ENCODE measurements around the gene DLX3.

DLX3 gene

DNA sequence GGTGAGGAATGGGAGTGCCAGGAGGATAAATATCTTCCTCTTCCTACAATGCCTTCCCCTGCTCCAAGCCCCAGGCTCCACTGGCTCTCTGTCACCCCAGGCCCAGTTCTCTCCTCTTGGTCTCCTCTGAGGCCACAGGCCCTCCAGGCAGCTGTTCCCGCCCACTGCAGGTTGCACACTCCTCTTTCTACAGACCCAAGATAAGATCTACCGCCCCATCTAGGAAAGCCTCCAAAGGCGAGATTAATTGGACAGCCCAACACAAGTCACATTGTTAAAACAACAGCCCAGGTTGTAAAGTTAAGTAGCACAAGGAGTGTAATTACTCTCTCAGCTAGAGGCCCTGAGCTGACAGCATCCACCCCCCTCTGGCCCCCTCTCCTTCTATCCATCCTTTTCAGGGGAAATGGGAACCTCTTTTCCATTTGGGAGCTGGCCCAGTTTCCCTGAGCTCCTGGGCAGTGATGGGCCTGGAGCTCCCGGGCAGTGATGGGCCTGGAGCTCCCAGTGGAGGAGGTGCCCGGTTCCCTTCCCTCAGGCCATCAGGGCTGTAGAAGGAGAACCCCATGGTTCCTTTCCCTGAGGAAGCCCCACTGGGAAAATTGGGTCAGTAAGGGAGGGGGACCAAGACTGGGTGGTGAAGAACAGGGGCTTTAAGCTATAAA, 18.7 kb downstream of the DLX3 start:
- in situ Hi-C loops (cut with HindIII; ENCODE audit: low sequenced_read_pairs): no loop called here

DNA sequence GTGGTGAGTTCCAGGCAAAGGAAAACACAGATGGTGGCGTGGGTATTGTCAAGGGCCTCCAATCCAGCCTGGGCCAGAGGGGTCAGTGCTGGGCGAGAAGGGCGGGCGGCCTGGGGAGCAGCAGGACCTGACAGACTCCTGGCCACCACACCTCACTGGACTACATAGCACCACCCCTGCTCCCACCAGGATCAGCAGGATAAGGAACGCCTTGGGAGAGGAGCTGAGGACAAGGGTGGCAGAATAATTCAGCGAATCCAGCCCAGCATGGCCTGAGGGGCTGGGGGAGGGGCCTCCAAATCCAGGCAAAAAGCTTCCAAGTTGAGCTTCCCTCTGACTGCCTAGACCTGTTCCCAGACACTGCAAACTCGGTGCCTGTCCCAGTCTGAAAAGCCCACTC, 19.5 kb downstream of the DLX3 start:
- in situ Hi-C loops (cut with HindIII; ENCODE audit: low sequenced_read_pairs): no loop called here

DNA sequence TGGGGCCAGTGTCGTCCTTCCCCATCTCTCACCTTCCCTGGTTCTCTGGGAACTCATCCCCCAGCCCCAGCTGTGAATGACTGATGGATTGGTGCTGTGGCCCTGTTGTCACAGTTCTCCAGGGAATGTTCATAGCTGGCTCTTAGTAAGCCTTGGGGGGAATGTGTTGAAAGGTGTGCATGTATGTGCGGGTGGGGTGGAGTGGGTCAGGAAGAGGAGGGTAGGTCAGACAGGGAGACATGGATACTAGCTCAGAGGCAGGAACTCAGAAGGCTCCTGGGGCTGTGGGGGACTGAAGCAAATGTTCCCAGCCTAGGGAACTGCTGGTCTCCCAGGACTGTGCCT, 21.8 kb downstream of the DLX3 start:
- in situ Hi-C loops (cut with HindIII; ENCODE audit: low sequenced_read_pairs): no loop called here

DNA sequence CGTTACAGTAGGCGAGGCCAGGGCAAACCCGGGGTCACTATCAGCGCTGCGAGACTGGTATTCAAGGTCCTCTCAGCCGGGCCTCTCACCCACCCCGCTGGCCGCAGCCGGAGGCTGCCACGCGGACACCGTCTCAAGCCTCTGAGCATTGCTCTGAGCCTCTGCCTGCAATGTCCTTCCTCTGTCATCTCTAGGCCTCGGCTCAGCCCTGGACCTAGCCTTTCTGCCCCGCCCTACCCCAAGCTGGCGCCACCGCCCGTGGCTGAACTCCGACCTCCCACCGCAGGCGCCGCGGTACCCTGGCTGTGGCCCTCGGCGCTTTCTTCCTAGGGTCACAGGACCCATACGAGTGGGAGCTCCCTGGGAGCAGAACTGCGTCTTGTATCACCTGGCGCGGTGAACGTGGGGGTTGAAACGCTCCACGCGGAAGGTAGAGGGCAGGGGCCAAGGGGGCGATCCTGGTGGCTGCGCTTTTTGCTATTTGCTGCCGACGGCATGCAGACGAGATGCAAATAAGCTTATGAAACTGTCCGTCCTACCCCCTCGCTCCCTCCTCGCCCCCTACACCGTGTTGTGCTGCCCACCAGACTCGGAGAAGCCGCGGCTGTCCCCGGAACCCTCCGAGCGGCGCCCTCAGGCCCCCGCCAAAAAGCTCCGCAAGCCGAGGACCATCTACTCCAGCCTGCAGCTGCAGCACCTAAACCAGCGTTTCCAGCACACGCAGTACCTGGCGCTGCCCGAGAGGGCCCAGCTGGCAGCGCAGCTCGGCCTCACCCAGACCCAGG, 22.3 kb downstream of the DLX3 start:
- in situ Hi-C loops (cut with HindIII; ENCODE audit: low sequenced_read_pairs): no loop called here

DNA sequence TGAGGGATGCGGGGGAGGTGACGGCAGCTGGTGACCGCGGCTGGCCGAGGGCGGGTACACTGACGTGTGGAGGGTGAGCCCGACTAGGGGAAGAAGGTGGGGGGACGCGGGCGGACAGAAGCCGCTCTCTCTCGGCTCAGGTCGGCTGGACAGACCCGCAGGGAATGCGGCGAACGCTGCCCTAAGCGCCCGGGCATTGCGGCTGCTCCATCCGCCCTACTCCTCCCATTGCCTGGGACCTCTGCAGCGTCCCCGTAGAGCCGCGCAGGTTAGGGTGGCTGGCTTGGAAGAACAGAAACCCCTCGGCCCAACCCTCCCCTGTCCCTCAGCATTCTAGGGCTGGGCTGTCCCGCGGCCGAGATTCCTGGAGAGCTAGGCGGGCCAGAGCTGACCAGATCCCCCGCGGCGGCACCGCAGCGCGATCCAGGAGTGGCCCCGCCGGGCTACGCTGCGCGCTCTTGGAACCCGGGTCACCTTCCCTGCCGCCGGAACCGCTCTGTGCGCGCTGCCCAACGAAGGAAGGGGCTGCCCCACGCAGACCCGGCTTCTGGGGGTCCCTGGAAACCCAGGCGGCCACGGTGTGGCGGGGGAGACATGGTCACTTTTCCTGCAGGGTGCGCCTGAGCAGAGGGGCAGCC, 23.1 kb downstream of the DLX3 start:
- in situ Hi-C loops (cut with HindIII; ENCODE audit: low sequenced_read_pairs): no loop called here

DNA sequence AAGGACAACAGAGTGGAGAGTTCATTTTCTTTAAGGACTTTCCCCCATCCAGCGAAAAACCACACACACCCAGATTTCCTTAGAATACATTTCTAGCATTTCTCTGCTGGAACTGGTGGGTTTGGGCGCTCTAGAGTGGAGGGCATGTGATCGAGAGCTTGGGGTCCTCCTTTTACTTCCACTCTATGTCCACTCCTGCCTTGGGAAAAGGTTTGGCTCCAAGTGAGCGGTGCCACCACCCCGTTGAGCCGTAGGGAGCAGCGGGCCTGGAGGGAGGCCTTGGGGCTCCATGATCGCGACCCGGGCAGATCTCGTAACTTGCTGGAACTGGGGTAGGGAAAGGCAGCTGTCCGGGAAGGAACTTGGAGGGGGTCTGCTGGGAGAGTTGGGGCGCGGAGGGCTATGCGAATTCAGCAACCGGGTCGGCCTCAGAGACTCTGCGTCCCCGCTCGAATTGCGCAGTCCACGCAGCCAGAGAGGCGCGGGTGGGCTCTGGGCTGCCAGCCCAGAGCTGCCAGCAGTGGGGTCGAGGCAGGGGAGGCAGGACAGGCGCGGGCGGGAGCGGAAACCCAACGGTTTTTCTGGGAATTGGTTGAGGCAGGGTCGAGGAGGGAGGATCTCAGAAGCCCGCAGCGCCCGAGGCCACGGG, 23.7 kb downstream of the DLX3 start:
- in situ Hi-C loops (cut with HindIII; ENCODE audit: low sequenced_read_pairs): no loop called here

DNA sequence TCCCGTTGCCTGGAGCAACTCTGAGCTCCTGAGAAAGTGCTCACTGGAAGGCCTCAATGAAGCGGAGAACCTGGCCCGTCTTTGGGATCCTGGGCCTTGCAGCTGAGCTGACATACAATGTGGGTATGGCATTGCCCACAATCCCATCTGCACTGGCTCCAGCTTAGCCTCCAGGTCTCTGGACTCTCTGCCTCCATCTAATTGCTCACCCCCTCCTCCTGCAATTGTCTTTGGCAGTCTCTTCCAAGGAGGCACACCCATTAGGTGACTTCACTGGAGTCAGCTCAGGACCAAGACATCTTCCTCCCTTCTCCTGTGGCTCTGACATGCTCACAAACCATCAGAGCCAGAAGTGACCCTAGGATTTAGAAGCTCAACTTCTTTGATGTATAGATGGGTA, 24.5 kb downstream of the DLX3 start:
- in situ Hi-C loops (cut with HindIII; ENCODE audit: low sequenced_read_pairs): no loop called here

- in situ Hi-C loops (cut with HindIII; ENCODE audit: low sequenced_read_pairs): no loop called here
Measured at GRCh38 chr17:49969795-49970389, 25.1 kb downstream of the DLX3 start.

DNA sequence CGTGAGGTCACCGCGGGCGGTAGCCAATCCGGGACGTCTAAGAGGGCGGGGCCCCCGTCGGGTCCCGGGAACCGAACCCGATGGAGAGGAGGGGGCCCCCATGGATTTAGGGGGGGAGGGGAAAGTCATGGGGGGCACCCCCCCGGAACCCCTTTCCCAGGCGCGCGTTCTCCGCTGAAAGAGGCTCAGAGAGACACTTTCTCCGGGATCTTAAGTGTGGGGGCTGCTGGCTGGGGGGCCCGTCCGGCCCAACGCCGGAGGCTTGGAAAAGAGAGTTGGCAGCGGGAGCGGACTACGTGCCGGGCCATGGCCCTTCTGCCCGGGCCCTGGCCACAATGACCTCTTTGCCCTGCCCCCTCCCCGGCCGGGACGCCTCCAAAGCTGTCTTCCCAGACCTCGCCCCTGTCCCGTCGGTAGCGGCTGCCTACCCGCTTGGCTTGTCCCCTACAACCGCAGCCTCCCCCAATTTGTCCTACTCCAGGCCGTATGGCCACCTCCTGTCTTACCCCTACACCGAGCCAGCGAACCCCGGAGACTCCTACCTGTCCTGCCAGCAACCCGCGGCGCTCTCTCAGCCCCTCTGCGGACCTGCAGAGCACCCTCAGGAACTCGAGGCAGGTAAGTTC, 25.8 kb downstream of the DLX3 start, which contains the start of gene DLX4:
TSS of gene DLX4 (plus strand) at position 57 of the 626 bp plus-strand sequence. CDS start at position 336, 279 bp downstream.
- in situ Hi-C loops (cut with HindIII; ENCODE audit: low sequenced_read_pairs): no loop called here

DNA sequence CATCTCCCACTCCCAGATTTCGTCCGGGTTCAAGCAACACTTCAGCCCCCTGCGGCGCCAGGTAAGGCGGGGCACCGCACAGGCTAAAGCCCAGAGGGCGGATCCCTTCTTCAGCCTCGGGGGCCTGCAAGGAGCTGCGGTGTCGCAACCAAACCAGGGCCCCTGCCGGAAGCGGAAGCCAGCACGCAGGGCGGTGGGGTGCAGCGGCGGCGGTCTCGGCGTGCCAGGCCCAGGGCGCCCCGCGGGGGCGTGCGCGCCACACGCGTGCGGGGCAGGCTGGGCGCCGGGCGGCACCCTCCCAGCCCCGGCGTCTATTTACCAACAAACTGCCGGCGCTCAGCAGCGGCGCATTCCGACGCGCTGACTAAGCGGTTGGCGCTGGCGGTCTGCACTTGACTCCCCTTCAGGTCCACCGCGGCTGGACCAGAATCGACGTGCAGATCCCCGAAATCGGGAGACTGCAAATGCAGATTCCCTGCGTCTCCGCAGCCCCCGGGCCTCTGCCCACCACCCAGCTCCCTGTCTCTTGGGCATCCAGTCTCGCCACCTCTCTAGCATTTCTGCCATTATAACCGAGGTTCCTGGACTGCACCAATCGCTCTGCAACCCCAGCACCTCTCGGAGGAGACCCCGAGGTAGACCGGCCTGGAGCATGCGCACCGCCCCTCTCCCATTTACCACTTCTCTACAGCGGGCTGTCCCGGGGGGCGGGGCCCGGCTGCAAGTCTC, 26.5 kb downstream of the DLX3 start:
- in situ Hi-C loops (cut with HindIII; ENCODE audit: low sequenced_read_pairs): no loop called here

GRCh38 chr17:49967621-49968404, 27.2 kb downstream of the DLX3 start:
- in situ Hi-C loops (cut with HindIII; ENCODE audit: low sequenced_read_pairs): no loop called here

GRCh38 chr17:49967205-49967604, 27.8 kb downstream of the DLX3 start:
- in situ Hi-C loops (cut with HindIII; ENCODE audit: low sequenced_read_pairs): no loop called here

GRCh38 chr17:49966767-49967166, 28.3 kb downstream of the DLX3 start:
- in situ Hi-C loops (cut with HindIII; ENCODE audit: low sequenced_read_pairs): no loop called here

GRCh38 chr17:49965524-49965909, 29.5 kb downstream of the DLX3 start:
- in situ Hi-C loops (cut with HindIII; ENCODE audit: low sequenced_read_pairs): no loop called here

DNA sequence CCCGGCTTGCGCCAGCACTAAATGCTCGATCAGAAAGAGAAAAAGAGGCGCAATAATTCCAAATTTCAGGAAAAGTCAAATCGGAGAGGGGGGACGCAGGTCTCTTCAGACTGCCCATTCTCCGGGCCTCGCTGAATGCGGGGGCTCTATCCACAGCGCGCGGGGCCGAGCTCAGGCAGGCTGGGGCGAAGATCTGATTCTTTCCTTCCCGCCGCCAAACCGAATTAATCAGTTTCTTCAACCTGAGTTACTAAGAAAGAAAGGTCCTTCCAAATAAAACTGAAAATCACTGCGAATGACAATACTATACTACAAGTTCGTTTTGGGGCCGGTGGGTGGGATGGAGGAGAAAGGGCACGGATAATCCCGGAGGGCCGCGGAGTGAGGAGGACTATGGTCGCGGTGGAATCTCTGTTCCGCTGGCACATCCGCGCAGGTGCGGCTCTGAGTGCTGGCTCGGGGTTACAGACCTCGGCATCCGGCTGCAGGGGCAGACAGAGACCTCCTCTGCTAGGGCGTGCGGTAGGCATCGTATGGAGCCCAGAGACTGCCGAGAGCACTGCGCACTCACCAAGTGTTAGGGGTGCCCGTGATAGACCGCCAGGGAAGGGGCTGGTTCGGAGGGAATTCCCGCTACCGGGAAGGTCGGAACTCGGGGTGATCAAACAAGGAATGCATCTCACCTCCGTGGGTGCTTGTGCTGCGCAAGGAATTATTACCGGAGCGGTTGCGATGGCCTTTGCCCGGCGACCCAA, 30.1 kb downstream of the DLX3 start:
- in situ Hi-C loops (cut with HindIII; ENCODE audit: low sequenced_read_pairs): no loop called here

DNA sequence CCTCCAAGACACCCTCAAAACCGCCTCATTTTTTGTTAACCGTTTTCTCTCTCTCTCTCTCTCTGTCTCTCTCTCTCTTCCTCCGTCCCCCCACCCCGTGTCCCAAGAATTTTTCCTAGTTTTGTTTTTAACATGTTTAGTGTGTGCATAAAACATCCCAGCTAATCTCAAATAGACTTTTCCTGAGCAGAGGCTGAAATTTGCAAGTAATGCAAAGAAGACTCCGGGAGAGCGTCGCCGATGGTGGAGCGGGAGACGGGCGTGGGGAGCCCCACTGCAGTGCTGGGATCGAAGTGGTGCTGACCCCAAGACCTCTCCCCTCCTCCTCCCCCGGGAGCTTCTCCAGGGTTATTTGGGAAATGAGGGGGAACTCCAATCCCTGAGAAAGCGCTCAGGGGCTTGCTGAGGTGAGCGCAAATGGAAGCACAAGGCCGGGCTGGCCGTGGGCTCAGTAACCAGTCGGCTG, 30.7 kb downstream of the DLX3 start:
- in situ Hi-C loops (cut with HindIII; ENCODE audit: low sequenced_read_pairs): no loop called here

GRCh38 chr17:49963626-49964302, 31.3 kb downstream of the DLX3 start:
- in situ Hi-C loops (cut with HindIII; ENCODE audit: low sequenced_read_pairs): no loop called here

DNA sequence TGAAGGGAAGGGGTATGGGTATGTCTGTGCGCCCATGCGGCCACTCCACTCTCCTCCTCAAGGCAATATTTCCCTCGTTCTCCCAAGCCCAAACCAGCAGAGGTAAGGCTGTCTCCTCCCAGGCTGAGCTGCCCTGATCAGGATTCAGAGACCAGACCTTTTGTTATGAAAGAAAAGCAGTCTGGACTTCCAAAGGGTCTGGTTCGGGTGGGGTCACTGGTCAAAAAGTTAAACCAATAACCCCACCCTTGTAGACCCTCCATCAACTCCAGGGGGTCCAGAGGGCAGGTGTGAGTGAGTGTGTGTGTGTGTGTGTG, 31.8 kb downstream of the DLX3 start:
- in situ Hi-C loops (cut with HindIII; ENCODE audit: low sequenced_read_pairs): no loop called here

All from DLD1 (cell line).